NCI-H146 treated with DMSO at 0.1 percent for 48 hours (cell line): ENCODE results near the gene HTR4.

Experiments used
- DNase-seq: peaks from one replicate; lab custom pipeline; 2025; ENCODE audit not compliant: unreplicated experiment; lab: John Stamatoyannopoulos, UW

The HTR4 gene

GRCh38 chr5:148665431-148665830, 11.1 kb upstream of the HTR4 start:
- no peak for DNase-seq

DNA sequence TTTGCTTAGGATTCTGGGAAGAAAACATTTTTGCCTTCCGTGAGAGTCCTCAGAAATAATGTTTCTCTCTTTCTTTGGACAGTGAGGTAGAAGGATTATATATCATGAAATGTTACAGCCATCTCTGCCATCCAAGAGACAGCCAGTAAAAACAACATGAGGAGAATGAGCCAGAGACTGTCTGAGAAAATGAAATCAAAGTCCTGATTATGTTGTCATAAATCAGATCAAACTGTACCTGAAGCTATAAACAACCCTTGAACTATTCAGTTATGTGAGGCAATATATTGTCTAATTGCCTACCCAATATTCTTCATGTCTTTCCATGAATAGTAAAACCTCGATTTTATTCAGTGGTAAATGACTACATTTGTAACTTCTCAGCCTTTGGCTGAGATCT, 9.2 kb upstream of the HTR4 start:
- DNase-seq = no peak

- no peak for DNase-seq
Observed at GRCh38 chr5:148660346-148660660, 6.0 kb upstream of the HTR4 start.

GRCh38 chr5:148659641-148660345, 5.5 kb upstream of the HTR4 start:
- no peak for DNase-seq

GRCh38 chr5:148653291-148653835, 964 bp downstream of the HTR4 start:
- DNase-seq = no peak

DNA sequence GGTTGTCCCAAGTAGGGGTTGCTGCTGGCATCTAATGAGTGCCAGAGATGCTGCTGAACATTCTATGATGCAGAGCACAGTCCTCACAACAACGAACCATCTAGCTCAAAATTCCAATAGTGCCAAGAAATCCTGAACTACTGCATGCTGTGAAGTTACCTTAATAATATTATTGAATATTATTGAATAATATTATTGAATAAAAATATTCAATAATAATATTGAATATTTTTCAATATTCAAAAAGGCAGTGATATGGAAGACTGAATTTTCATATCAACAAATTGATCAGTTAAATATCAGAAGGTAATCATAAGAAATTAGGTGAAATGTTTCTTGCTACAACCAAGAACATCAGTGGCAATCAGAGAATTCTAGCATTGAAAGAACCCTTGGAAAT, 2.8 kb downstream of the HTR4 start:
- DNase-seq = no peak

- DNase-seq = no peak
Observed at GRCh38 chr5:148645527-148645926, 8.8 kb downstream of the HTR4 start.

- no peak for DNase-seq
Observed at GRCh38 chr5:148641735-148642134, 12.6 kb downstream of the HTR4 start.

DNA sequence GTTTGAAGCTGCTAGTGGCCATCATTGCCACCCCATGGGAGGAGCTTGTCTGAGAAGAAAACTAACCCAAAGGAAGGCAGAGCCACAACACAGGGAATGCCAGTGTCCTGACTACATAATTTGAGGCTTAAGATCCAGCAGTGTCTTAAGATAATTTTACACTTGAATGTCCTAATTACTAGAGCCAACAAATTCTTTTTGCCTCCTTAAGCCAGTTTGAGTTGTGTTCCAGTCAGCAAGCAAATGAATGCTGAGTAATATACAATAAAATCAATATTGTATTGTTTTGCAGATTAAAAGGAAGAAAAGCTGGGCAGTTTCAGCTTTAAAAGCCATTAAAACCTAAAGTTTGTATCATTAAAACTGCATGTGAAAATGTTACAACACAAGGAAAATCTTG, 13.9 kb downstream of the HTR4 start:
- DNase-seq = no peak

GRCh38 chr5:148639081-148639480, 15.2 kb downstream of the HTR4 start:
- no peak for DNase-seq

GRCh38 chr5:148636353-148636752, 18.0 kb downstream of the HTR4 start:
- DNase-seq = no peak

DNA sequence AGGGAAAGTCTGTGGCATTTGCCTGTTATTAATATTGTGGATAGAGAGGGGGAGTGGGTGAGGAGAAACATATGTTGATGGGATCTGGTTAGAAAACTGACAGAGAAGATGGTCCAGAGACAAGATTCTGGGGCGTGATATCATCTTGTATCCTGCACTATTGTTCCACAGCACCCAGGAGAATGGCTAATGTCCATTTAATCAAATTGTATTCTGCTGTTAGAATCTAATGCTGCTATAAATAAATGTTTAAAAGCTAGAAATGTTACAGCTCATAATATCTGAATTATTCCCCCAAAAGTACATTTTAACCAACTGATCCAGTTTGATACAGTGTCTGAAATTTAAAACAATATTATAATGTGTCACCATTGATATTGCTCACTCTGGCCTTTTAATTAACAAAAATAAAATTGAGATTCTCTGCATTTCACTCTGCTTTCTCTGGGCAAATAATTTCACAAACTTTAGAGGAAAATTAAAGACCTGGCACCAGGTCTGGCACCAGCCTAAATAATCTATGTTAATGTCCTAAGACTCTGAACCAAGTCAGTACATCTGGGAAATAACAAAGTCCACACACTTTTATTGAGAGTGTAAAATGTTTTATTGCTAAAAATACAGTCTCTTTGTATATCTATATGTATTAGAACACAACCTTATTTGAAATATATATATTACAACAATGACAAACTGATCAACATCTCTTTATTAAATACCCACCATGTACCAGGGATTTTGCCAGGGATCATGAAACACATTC, 18.8 kb downstream of the HTR4 start:
- DNase-seq = no peak

DNA sequence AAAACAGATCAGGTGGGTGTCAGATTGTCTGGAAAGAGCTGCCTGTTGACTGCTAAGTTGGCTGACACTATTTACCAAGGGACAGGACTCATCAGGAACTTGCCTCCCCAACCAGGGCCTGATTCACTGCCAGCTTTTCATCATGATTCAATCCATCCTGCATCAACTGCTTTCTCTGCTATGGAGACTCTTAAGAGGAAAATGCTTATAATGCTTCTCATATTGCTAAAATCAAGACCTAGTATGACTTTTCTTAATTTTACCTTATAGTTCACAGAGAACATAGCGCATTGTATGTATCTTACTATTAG, 21.3 kb downstream of the HTR4 start:
- no peak for DNase-seq

- DNase-seq = no peak
Observed at GRCh38 chr5:148632255-148633066, 21.9 kb downstream of the HTR4 start.

- no peak for DNase-seq
Observed at GRCh38 chr5:148626986-148627385, 27.3 kb downstream of the HTR4 start.

GRCh38 chr5:148626081-148626613, 28.2 kb downstream of the HTR4 start:
- no peak for DNase-seq

DNA sequence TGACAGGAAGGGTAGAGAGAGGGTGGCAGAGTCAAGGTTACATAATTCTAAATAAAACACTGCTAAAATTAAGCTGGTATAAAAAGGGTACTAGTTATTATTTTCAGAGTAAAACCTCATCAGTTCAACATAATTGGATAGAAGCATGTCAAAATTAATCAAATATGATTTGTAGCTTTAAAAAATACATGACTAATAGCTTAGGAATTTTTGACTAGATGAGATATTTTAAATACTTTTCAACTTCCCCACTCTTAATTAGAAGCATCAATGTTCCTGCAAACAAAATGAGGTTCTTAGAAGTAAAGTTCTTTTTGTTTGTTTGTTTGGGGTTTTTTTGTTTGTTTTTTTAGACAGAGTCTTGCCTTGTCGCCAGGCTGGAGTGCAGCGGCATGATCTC, 29.1 kb downstream of the HTR4 start:
- DNase-seq = no peak

DNA sequence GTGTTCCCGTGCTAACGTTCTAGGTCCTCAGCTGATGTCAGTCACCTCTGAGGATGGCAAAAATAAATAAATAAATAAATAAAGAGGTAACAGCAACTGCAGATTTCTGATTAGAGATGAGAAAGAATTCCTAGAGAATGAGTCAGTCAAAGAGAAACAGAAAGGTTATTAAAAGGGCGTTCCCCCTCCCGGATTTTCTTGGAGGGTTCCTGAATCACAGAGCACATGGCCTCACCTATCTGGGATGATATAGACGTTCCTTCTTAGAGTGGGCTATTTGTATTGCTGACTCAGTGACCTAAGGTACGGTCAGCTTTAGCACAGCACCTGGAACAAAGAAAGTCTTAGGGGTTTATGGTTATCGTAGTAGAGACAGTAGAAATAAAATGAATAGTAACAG, 30.6 kb downstream of the HTR4 start:
- DNase-seq = no peak

DNA sequence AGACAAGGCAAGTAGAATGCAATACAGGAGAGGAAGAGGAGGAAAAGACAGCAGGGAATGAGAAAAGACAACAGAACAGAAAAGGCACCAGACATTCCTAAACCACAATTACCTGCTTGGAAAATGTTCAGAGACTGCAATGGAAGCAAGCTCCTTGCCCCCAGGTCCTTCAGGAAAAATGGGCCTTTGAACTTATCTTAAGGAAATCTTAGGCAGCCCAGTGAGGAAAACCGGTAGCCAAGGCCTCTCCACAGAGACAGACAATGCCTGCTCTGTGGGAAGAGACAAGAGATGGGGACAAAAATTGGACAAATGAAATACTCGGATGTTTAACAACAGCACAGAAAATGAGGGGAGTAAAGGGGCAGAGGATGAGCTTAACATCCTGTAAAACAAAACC, 31.2 kb downstream of the HTR4 start:
- no peak for DNase-seq

- DNase-seq = no peak
Observed at GRCh38 chr5:148620696-148621095, 33.6 kb downstream of the HTR4 start.

DNA sequence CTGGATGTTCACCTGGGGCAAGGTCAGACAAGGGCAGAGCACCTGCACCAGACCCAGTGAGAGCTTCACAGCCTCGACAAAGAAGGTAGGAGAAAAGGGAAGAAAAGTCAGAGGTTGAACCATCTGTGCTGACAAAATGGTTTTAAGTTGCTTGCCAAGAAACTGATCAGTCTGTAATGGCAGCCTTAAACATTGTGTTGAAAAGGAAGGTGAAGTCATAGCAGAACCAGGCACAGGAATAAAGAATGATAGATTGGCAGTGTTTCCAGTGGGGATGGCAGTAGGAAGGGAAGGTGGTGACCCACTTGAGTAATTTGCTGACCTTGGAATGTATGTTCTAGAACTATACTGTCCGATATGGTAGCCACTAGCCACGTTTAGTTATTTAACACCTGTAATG, 34.2 kb downstream of the HTR4 start:
- no peak for DNase-seq

DNA sequence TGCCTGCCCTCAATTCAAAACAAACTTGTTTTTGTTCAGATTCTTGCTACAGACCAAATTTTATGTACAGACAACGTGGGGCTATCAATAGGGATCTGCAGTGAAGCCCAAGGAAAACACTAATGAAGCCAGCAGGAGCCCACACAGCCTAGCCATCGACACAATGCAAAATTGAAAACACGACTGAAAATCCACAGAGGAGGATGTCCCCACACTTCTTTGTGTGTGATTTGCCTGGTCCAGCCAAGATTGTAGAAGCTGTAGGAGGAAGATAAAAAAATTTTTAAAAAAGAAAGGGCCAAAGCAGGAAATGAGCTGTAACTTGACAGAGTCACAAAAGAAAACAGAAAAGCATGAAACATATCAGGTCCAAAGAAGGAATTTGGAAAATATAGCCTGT, 34.8 kb downstream of the HTR4 start:
- DNase-seq = no peak
